ENCODE measurements around the gene MYCBP2.

MYCBP2 gene

DNA sequence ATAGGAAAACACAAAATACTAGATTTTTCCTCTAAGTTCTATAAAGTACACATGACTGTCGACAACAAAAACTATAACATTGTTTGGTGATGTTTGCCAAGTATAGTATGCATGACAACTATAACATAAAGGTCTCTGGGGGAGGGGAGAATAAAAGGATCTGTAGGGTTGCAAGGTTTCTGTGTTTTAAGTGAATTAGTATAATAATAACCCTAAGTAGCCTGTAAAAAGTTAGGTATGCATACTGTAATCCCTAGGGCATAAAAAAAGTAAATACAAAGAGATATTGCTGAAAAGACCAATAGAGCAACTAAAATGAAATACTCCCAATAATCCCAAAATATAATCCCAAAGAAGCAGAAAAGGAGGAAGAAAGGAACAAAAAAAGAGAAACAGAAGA, 14.6 kb downstream of the MYCBP2 start:
- Histone ChIP-seq H2AK5ac (ENCODE audit: low read length, severe bottlenecking) (no peak overlapping the region), H4K91ac (ENCODE audit: low read length) (no peak overlapping the region), H2AFZ (ENCODE audit: low read depth, low read length) (no peak overlapping the region), H2BK120ac (ENCODE audit: low read depth, low read length) (no peak overlapping the region), H3K4me2 (ENCODE audit: low read length, poor library complexity, severe bottlenecking) (no peak overlapping the region), H3K4ac (ENCODE audit: low read depth in 1 of 2, low read length in 2 of 2) (no peak overlapping the region), H3K4me1 (ENCODE audit: control insufficient read depth, insufficient read depth, low read depth, low read length) (no peaks in the 10 kb centered on the region), H3K14ac (ENCODE audit: low read length in 2 of 2) (no peak overlapping the region), H3K9me3 (ENCODE audit: control insufficient read depth, low read length) (no peaks in the 10 kb centered on the region), H2BK5ac (ENCODE audit: low read depth, low read length, poor library complexity, severe bottlenecking) (no peak overlapping the region), H2BK15ac (ENCODE audit: low read depth, poor library complexity, severe bottlenecking) (no peak overlapping the region), H3K79me1 (replicated peaks; ENCODE audit: low read length, poor library complexity, severe bottlenecking) (peaks cover 15% of the 10 kb centered on the region), H3K9ac (ENCODE audit: low read length) (no peak overlapping the region), H4K8ac (ENCODE audit: low read length) (no peak overlapping the region), H3K23ac (ENCODE audit: low read length in 2 of 2) (no peak overlapping the region), H3K4me3 (ENCODE audit: insufficient read depth in 1 of 2, low read depth in 1 of 2, low read length in 2 of 2) (no peak overlapping the region), H3K27me3 (ENCODE audit: control insufficient read depth in 1 of 2, insufficient read depth in 1 of 2, low read length in 2 of 2) (no peaks in the 10 kb centered on the region), H2BK12ac (ENCODE audit: low read length in 2 of 2) (no peak overlapping the region), H3K36me3 (ENCODE audit: control insufficient read depth in 1 of 2, insufficient read depth in 2 of 2, low read depth in 1 of 2, low read length in 2 of 2) (peaks cover 1 to 6% of the 10 kb centered on the region in 2 experiments), H3K18ac (ENCODE audit: low read depth in 1 of 2, low read length in 2 of 2) (no peak overlapping the region), H3K27ac (ENCODE audit: low read length, poor library complexity, severe bottlenecking) (no peak overlapping the region)
- no CpG with 5 or more reads among the region's 1 CpG for WGBS
- DNase-seq, result no peak

DNA sequence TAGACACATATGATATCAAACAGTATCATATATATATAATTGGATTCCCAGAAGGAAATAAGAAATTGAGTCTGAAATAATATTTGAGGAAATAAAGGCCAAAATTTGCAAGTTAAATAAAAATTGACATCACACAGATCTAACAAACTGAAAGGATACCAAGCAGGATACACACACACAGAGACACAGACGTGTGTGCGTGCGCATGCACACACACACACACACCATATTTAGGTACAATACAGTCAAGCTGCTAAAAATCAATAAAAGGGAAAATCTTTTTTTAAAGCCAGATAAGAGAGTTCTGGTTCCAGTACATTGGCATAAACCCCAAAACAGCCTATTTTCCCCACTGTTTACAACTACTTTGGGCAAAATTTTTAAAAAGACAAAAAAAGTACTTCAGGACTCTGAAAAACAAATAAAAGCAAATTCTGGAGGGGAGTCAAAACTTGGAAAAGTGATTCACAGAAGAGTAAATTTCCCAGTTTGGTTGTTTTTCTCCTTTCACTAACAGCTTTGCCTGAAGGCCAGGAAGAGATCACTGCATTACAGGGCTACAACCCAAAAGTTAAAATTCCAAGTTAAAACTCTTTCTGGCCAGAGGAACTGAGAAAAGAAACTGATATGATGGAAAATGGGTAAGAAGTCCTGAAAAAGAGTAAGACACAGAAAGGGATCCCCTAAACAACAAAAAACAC, 16.2 kb downstream of the MYCBP2 start:
- H3K18ac ChIP-seq (ENCODE audit: low read depth in 1 of 2, low read length in 2 of 2), result no peak overlapping the region
- no peak overlapping the region for H2BK15ac ChIP-seq (ENCODE audit: low read depth, poor library complexity, severe bottlenecking)
- no peak overlapping the region for H3K4me2 ChIP-seq (ENCODE audit: low read length, poor library complexity, severe bottlenecking)
- H2AFZ ChIP-seq (ENCODE audit: low read depth, low read length), result no peak overlapping the region
- H3K27me3 ChIP-seq (ENCODE audit: control insufficient read depth in 1 of 2, insufficient read depth in 1 of 2, low read length in 2 of 2), result no peaks in the 10 kb centered on the region
- H2BK12ac ChIP-seq (ENCODE audit: low read length in 2 of 2), result no peak overlapping the region
- H4K91ac ChIP-seq (ENCODE audit: low read length), result no peak overlapping the region
- no peak overlapping the region for H3K23ac ChIP-seq (ENCODE audit: low read length in 2 of 2)
- H3K14ac ChIP-seq (ENCODE audit: low read length in 2 of 2), result no peak overlapping the region
- 100% methylated on average over 3 of the region's 3 CpGs for WGBS
- H3K4me3 ChIP-seq (ENCODE audit: insufficient read depth in 1 of 2, low read depth in 1 of 2, low read length in 2 of 2), result no peak overlapping the region
- H2BK5ac ChIP-seq (ENCODE audit: low read depth, low read length, poor library complexity, severe bottlenecking), result no peak overlapping the region
- H3K4ac ChIP-seq (ENCODE audit: low read depth in 1 of 2, low read length in 2 of 2), result no peak overlapping the region
- no peaks in the 10 kb centered on the region for H3K4me1 ChIP-seq (ENCODE audit: control insufficient read depth, insufficient read depth, low read depth, low read length)
- no peak overlapping the region for H2AK5ac ChIP-seq (ENCODE audit: low read length, severe bottlenecking)
- H3K9ac ChIP-seq (ENCODE audit: low read length), result peak overlapping the region; percentile 61
- DNase-seq, result no peak
- no peak overlapping the region for H2BK120ac ChIP-seq (ENCODE audit: low read depth, low read length)
- H3K27ac ChIP-seq (ENCODE audit: low read length, poor library complexity, severe bottlenecking), result no peak overlapping the region
- H3K79me1 ChIP-seq (replicated peaks; ENCODE audit: low read length, poor library complexity, severe bottlenecking), result peaks cover 9% of the 10 kb centered on the region
- no peaks in the 10 kb centered on the region for H3K9me3 ChIP-seq (ENCODE audit: control insufficient read depth, low read length)
- no peaks in the 10 kb centered on the region for H3K36me3 ChIP-seq (ENCODE audit: control insufficient read depth in 1 of 2, insufficient read depth in 2 of 2, low read depth in 1 of 2, low read length in 2 of 2)
- no peak overlapping the region for H4K8ac ChIP-seq (ENCODE audit: low read length)

DNA sequence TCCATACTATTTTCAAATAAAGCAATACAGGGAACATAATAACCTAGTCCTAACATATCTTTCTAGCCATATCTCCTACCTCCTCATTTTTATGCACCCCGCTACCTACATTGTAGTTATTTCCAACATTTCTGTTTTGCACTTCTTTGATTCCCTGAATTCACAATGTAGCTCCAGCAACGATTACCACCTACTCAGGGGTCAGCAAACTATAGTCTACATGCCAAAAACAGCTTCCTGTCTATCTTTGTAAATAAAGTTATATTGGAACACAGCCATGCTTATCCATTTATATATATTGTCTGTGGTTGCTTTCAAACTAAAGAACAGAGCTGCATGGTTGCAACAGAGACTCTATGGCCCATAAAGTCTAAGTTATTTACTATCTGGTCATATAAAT, 16.7 kb downstream of the MYCBP2 start:
- no peaks in the 10 kb centered on the region for H3K9me3 ChIP-seq (ENCODE audit: control insufficient read depth, low read length)
- no peak for DNase-seq
- no peak overlapping the region for H2BK120ac ChIP-seq (ENCODE audit: low read depth, low read length)
- H3K4ac ChIP-seq (ENCODE audit: low read depth in 1 of 2, low read length in 2 of 2), result no peak overlapping the region
- H3K14ac ChIP-seq (ENCODE audit: low read length in 2 of 2), result no peak overlapping the region
- no peak overlapping the region for H2AK5ac ChIP-seq (ENCODE audit: low read length, severe bottlenecking)
- WGBS, result 94% methylated on average over 2 of the region's 2 CpGs
- no peak overlapping the region for H3K18ac ChIP-seq (ENCODE audit: low read depth in 1 of 2, low read length in 2 of 2)
- no peaks in the 10 kb centered on the region for H3K36me3 ChIP-seq (ENCODE audit: control insufficient read depth in 1 of 2, insufficient read depth in 2 of 2, low read depth in 1 of 2, low read length in 2 of 2)
- no peaks in the 10 kb centered on the region for H3K27me3 ChIP-seq (ENCODE audit: control insufficient read depth in 1 of 2, insufficient read depth in 1 of 2, low read length in 2 of 2)
- H4K91ac ChIP-seq (ENCODE audit: low read length), result no peak overlapping the region
- H3K4me3 ChIP-seq (ENCODE audit: insufficient read depth in 1 of 2, low read depth in 1 of 2, low read length in 2 of 2), result no peak overlapping the region
- no peak overlapping the region for H2AFZ ChIP-seq (ENCODE audit: low read depth, low read length)
- no peaks in the 10 kb centered on the region for H3K4me1 ChIP-seq (ENCODE audit: control insufficient read depth, insufficient read depth, low read depth, low read length)
- H3K23ac ChIP-seq (ENCODE audit: low read length in 2 of 2), result no peak overlapping the region
- no peak overlapping the region for H4K8ac ChIP-seq (ENCODE audit: low read length)
- no peak overlapping the region for H3K9ac ChIP-seq (ENCODE audit: low read length)
- no peak overlapping the region for H2BK12ac ChIP-seq (ENCODE audit: low read length in 2 of 2)
- no peak overlapping the region for H3K27ac ChIP-seq (ENCODE audit: low read length, poor library complexity, severe bottlenecking)
- H2BK5ac ChIP-seq (ENCODE audit: low read depth, low read length, poor library complexity, severe bottlenecking), result no peak overlapping the region
- H3K79me1 ChIP-seq (replicated peaks; ENCODE audit: low read length, poor library complexity, severe bottlenecking), result peaks cover 9% of the 10 kb centered on the region
- no peak overlapping the region for H2BK15ac ChIP-seq (ENCODE audit: low read depth, poor library complexity, severe bottlenecking)
- H3K4me2 ChIP-seq (ENCODE audit: low read length, poor library complexity, severe bottlenecking), result no peak overlapping the region

DNA sequence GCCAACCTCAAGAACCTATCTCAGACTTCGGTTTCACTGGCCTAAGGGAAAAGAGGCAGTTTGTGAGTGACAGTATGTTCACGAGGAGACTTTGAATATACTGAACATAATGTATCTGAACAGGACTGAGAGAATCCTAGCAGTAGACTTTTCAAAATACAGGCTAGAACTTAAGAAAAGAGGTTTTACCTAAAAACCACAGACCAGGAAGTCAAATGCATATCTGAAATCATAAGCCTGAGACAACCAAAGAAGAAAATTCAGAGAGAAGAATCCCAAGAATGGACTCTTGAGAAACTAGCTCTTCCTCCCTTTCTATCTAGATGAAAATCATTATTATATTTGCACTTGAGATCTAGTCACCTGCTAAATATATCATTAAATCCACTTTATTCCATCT, 17.6 kb downstream of the MYCBP2 start:
- no peak overlapping the region for H3K4ac ChIP-seq (ENCODE audit: low read depth in 1 of 2, low read length in 2 of 2)
- H2BK5ac ChIP-seq (ENCODE audit: low read depth, low read length, poor library complexity, severe bottlenecking), result no peak overlapping the region
- no peak overlapping the region for H2BK15ac ChIP-seq (ENCODE audit: low read depth, poor library complexity, severe bottlenecking)
- no peaks in the 10 kb centered on the region for H3K27me3 ChIP-seq (ENCODE audit: control insufficient read depth in 1 of 2, insufficient read depth in 1 of 2, low read length in 2 of 2)
- H2BK120ac ChIP-seq (ENCODE audit: low read depth, low read length), result no peak overlapping the region
- H3K27ac ChIP-seq (ENCODE audit: low read length, poor library complexity, severe bottlenecking), result no peak overlapping the region
- H2AK5ac ChIP-seq (ENCODE audit: low read length, severe bottlenecking), result no peak overlapping the region
- WGBS, result no CpG with 5 or more reads among the region's 2 CpGs
- H2BK12ac ChIP-seq (ENCODE audit: low read length in 2 of 2), result no peak overlapping the region
- no peak overlapping the region for H3K4me2 ChIP-seq (ENCODE audit: low read length, poor library complexity, severe bottlenecking)
- H3K9ac ChIP-seq (ENCODE audit: low read length), result no peak overlapping the region
- H4K91ac ChIP-seq (ENCODE audit: low read length), result no peak overlapping the region
- no peak overlapping the region for H3K4me3 ChIP-seq (ENCODE audit: insufficient read depth in 1 of 2, low read depth in 1 of 2, low read length in 2 of 2)
- H3K36me3 ChIP-seq (ENCODE audit: control insufficient read depth in 1 of 2, insufficient read depth in 2 of 2, low read depth in 1 of 2, low read length in 2 of 2), result no peaks in the 10 kb centered on the region
- H3K9me3 ChIP-seq (ENCODE audit: control insufficient read depth, low read length), result no peaks in the 10 kb centered on the region
- H2AFZ ChIP-seq (ENCODE audit: low read depth, low read length), result no peak overlapping the region
- H3K14ac ChIP-seq (ENCODE audit: low read length in 2 of 2), result no peak overlapping the region
- H3K4me1 ChIP-seq (ENCODE audit: control insufficient read depth, insufficient read depth, low read depth, low read length), result no peaks in the 10 kb centered on the region
- no peak overlapping the region for H3K18ac ChIP-seq (ENCODE audit: low read depth in 1 of 2, low read length in 2 of 2)
- DNase-seq, result no peak
- no peak overlapping the region for H4K8ac ChIP-seq (ENCODE audit: low read length)
- H3K79me1 ChIP-seq (replicated peaks; ENCODE audit: low read length, poor library complexity, severe bottlenecking), result peaks cover 9% of the 10 kb centered on the region
- H3K23ac ChIP-seq (ENCODE audit: low read length in 2 of 2), result no peak overlapping the region
